Measurements from ENCODE around the gene ZC3HAV1. TPM values are rescaled to one million over a fixed set of nuclear protein-coding genes. Genes with fewer than 3 reads are reported as not detected.

The ZC3HAV1 gene
- polyA plus RNA-seq, 1 of the 3 experiments (the other 2 are of a cell fraction): 11.2 TPM

DNA sequence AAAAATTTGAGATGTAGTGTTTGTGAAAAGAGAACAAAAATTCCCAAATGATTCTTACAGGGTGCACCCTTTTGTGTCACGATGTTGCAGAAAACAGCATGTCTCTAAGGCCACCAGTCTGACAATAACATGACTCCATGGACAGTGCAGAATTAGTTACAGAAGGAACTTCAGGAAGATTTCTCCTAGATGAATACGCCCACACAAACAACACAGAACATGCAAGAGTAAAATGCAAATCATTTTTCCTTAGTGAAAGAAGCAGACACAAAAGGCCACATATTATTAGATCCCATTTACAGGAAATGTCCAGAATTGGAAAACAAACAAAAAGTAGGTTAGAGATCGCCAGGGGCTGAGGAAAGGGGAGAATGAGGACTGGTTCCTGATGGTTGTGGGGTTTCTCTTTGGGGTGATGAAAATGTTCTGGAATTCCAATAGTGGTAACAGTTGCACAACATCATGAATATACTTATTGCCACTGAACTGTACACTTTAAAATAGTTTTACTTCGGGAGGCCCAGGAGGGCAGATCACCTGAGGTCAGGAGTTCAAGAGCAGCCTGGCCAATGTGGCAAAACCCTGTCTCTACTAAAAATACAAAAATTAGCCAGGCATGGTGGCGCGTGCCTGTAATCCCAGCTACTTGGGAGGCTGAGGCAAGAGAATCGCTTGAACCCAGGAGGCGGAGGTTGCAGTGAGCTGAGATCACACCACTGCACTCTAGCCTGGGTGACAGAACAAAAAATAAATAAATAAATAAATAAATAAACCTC, 10.2 kb downstream of the ZC3HAV1 start:
- H3K4me3 ChIP-seq (ENCODE audit: low read depth in 2 of 2, low read length in 1 of 2): no peak overlapping the region
- ChIA-PET CTCF (interaction anchor here (1.2 to 1.4 kb wide), 2 partner anchors 15 to 24 kb away, joined by 3 to 4 read pairs; no protein-coding TSS in a partner anchor), POLR2A (interaction anchor here (0.6 kb wide), 1 partner anchor 49 kb away, joined by 5 read pairs; no protein-coding TSS in a partner anchor)
- H3K4me2 ChIP-seq: no peak overlapping the region
- no peaks in the 10 kb centered on the region for H3K36me3 ChIP-seq (replicated peaks in 1 of 2; ENCODE audit: control insufficient read depth in 1 of 2, insufficient read depth in 2 of 2, low read length in 1 of 2)
- no peak overlapping the region for H2AFZ ChIP-seq (ENCODE audit: low read depth)
- no peak for DNase-seq
- H3K4me1 ChIP-seq (ENCODE audit: control insufficient read depth in 1 of 2, insufficient read depth in 2 of 2, low read depth in 1 of 2, low read length in 1 of 2): peaks cover 0 to 3% of the 10 kb centered on the region in 2 experiments; a peak in 1 of 4 replicates
- 88% methylated on average over 8 of the region's 8 CpGs for WGBS (ENCODE audit: low lambda C conversion rate)
- no peaks in the 10 kb centered on the region for H3F3A ChIP-seq (replicated peaks; ENCODE audit: insufficient read depth)
- no peak overlapping the region for H3K9ac ChIP-seq
- no peaks in the 10 kb centered on the region for H3K9me3 ChIP-seq
- no peaks in the 10 kb centered on the region for H3K9me2 ChIP-seq
- no peaks in the 10 kb centered on the region for H4K20me1 ChIP-seq (ENCODE audit: insufficient read depth)
- no peaks in the 10 kb centered on the region for H3K27me3 ChIP-seq (ENCODE audit: insufficient read depth)
- H3K79me2 ChIP-seq (ENCODE audit: insufficient read depth): peaks cover 36% of the 10 kb centered on the region
- TF ChIP-seq EP300 (IDR thresholded peaks at IDR 0.05; ENCODE audit: borderline replicate concordance in 1 of 2, low read depth in 1 of 2, low read length in 1 of 2) (no peak), TEAD4 (IDR thresholded peaks at IDR 0.05; ENCODE audit: borderline replicate concordance, insufficient read depth) (no peak), CHD2 (IDR thresholded peaks at IDR 0.05; ENCODE audit: low read length, partially characterized antibody) (no peak), FOXJ3 (CRISPR knock-in tag; IDR thresholded peaks at IDR 0.05) (no peak), ELF1 (IDR thresholded peaks at IDR 0.05) (no peak), SIN3A (IDR thresholded peaks at IDR 0.05; ENCODE audit: borderline replicate concordance, low read depth, low read length) (no peak), JUND (IDR thresholded peaks at IDR 0.05) (no peak), SMC3 (IDR thresholded peaks at IDR 0.05; ENCODE audit: low read depth, low read length) (no peak), ZBTB33 (IDR thresholded peaks at IDR 0.05; ENCODE audit: borderline replicate concordance, low read depth) (no peak), CTCF (IDR thresholded peaks at IDR 0.05) (no peak), GATA2 (CRISPR knock-in tag; IDR thresholded peaks at IDR 0.05) (no peak), RXRA (IDR thresholded peaks at IDR 0.05; ENCODE audit: borderline replicate concordance, low read depth) (no peak), FOXM1 (IDR thresholded peaks at IDR 0.05; ENCODE audit: low read depth) (no peak)
- TF ChIP-seq, protein P1, sequence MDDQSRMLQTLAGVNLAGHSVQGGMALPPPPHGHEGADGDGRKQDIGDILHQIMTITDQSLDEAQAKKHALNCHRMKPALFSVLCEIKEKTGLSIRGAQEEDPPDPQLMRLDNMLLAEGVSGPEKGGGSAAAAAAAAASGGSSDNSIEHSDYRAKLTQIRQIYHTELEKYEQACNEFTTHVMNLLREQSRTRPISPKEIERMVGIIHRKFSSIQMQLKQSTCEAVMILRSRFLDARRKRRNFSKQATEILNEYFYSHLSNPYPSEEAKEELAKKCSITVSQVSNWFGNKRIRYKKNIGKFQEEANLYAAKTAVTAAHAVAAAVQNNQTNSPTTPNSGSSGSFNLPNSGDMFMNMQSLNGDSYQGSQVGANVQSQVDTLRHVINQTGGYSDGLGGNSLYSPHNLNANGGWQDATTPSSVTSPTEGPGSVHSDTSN (IDR thresholded peaks at IDR 0.05): no peak
- H3K27ac ChIP-seq (ENCODE audit: low read depth in 2 of 2, low read length in 1 of 2): no peak overlapping the region; a peak in 1 of 4 replicates

Data from SK-N-SH (cell line).